A549 (cell line): Measurements from ENCODE around the gene STIP1. TPM values are rescaled to one million over a fixed set of nuclear protein-coding genes. Genes with fewer than 3 reads are reported as not detected.
A peak's percentile ranks its signal among the peaks of the same experiment; 100 is the strongest.

Experiments
- ATAC-seq, 2 experiments: fragments of 200-7000 bp in 1 of 2; fragments of >200 bp in 1 of 2; cut with Nextera tagmentation in 1 of 2; cut with Tn5 transposase in 1 of 2; 3 replicates each; pipeline versions ENCODE4 v1.8.0 to v1.9.1; 2018 to 2020; ENCODE audit warnings: mild to moderate bottlenecking in 1 of 2, moderate library complexity in 1 of 2
- CTCF ChIA-PET: fragments of 300-600 bp; sonication (Branson Sonifier 250); formaldehyde crosslinking; extraction: SDS; loops from one replicate; lab custom pipeline; 2021; ENCODE audit warnings: antibody characterized with exemption, inconsistent platforms; lab: Yijun Ruan, JAX
- POLR2A ChIA-PET: fragments of 350-600 bp; formaldehyde crosslinking; extraction: SDS; loops from one replicate; lab custom pipeline; 2021; ENCODE audit warnings: antibody characterized with exemption, inconsistent platforms; lab: Yijun Ruan, JAX
- DNase-seq, 2 experiments: peaks; one replicate each; pipeline versions ENCODE4 v3.0.0 to v3.0.0-alpha.2; 2011 to 2016; ENCODE audit warnings: low read depth in 1 of 2, low spot score in 1 of 2
- FAIRE-seq: peaks from 2 replicates; lab custom pipeline; 2011; peaks lifted over from hg19 to GRCh38; lab: Jason Lieb, UNC
- H3K27ac ChIP-seq, 2 experiments: fragments of >200 bp; sonication (Bioruptor Twin); formaldehyde crosslinking; 3 replicates each; pipeline ENCODE4 v1.5.1; 2016 to 2017
- H3K4me1 ChIP-seq: fragments of >200 bp; sonication (Bioruptor Twin); formaldehyde crosslinking; 3 replicates; pipeline ENCODE4 v1.6.1; 2016
- H3K4me2 ChIP-seq: fragments of >200 bp; sonication (Bioruptor Twin); formaldehyde crosslinking; 3 replicates; pipeline ENCODE4 v1.6.1; 2016
- H3K4me3 ChIP-seq: fragments of >200 bp; sonication (Bioruptor Twin); formaldehyde crosslinking; 3 replicates; pipeline ENCODE4 v1.5.1; 2016
- H3K9me3 ChIP-seq: fragments of >200 bp; sonication (Bioruptor Twin); formaldehyde crosslinking; 3 replicates; pipeline ENCODE4 v1.6.1; 2016
- EHMT2 ChIP-seq: fragments of 200-600 bp; sonication (generic); IDR thresholded peaks from 2 replicates; pipeline ENCODE4 v1.6.1; 2016; ENCODE audit warnings: antibody characterized with exemption, low read depth, mild to moderate bottlenecking, moderate library complexity
- FOSB ChIP-seq: fragments of 250-450 bp; sonication (Bioruptor Pico); IDR thresholded peaks from 2 replicates; pipeline ENCODE4 v1.5.0; 2020; ENCODE audit warnings: mild to moderate bottlenecking, moderate library complexity
- FOSL2 ChIP-seq, 2 experiments: fragments of 450-650 bp in 1 of 2; fragments of >200 bp in 1 of 2; sonication (Bioruptor Twin) in 1 of 2; formaldehyde crosslinking; IDR thresholded peaks; 2 replicates each; pipeline versions ENCODE4 v1.5.0 to v1.6.1; 2016 to 2020; ENCODE audit warnings: mild to moderate bottlenecking in 1 of 2, moderate library complexity in 1 of 2
- FOXS1 ChIP-seq: fragments of 250-450 bp; sonication (Bioruptor Pico); IDR thresholded peaks from 2 replicates; pipeline ENCODE4 v1.5.0; 2020; ENCODE audit warnings: mild to moderate bottlenecking, moderate library complexity
- HOXB5 ChIP-seq: fragments of 250-450 bp; sonication (Bioruptor Pico); IDR thresholded peaks from 2 replicates; pipeline ENCODE4 v1.5.0; 2020; ENCODE audit warnings: mild to moderate bottlenecking, moderate library complexity
- JUN ChIP-seq, 2 experiments: fragments of >200 bp; sonication (Bioruptor Twin); formaldehyde crosslinking; IDR thresholded peaks; 2 replicates in 1 of 2; 3 replicates in 1 of 2; pipeline ENCODE4 v1.6.1; 2016 to 2017
- JUNB ChIP-seq: fragments of >200 bp; sonication (Bioruptor Twin); formaldehyde crosslinking; IDR thresholded peaks from 2 replicates; pipeline ENCODE4 v1.6.1; 2016
- KDM1A ChIP-seq: fragments of 200-600 bp; sonication (generic); IDR thresholded peaks from 2 replicates; pipeline ENCODE4 v1.6.1; 2016; ENCODE audit warnings: low read depth, mild to moderate bottlenecking
- POLR2A ChIP-seq: IDR thresholded peaks from 2 replicates; pipeline ENCODE4 v1.6.1; 2012; ENCODE audit warnings: mild to moderate bottlenecking, low read length
- RAD21 ChIP-seq, 2 experiments: fragments of >200 bp in 1 of 2; sonication (Bioruptor Twin) in 1 of 2; formaldehyde crosslinking in 1 of 2; IDR thresholded peaks in 1 of 2; conservative IDR thresholded peaks in 1 of 2; 2 replicates in 1 of 2; 3 replicates in 1 of 2; pipeline ENCODE4 v1.6.1; 2012 to 2018; ENCODE audit warnings: inconsistent platforms in 1 of 2
- RARB ChIP-seq: fragments of 250-450 bp; sonication (Bioruptor Pico); IDR thresholded peaks from 2 replicates; pipeline ENCODE4 v1.8.0; 2021; ENCODE audit warnings: mild to moderate bottlenecking, moderate library complexity
- RFX5 ChIP-seq: fragments of 450-650 bp; IDR thresholded peaks from 2 replicates; pipeline ENCODE4 v1.7.1; 2014; ENCODE audit warnings: antibody characterized with exemption, mild to moderate bottlenecking, moderate library complexity
- SMC3 ChIP-seq: fragments of >200 bp; sonication (Bioruptor Twin); formaldehyde crosslinking; IDR thresholded peaks from 3 replicates; pipeline ENCODE4 v1.6.1; 2018; ENCODE audit warnings: inconsistent platforms
- TFCP2L1 ChIP-seq: fragments of 250-450 bp; sonication (Bioruptor Pico); IDR thresholded peaks from 2 replicates; pipeline ENCODE4 v1.5.0; 2021; ENCODE audit warnings: mild to moderate bottlenecking
- ZSCAN20 ChIP-seq: fragments of 250-450 bp; sonication (Bioruptor Pico); IDR thresholded peaks from 2 replicates; pipeline ENCODE4 v1.8.0; 2022; ENCODE audit warnings: mild to moderate bottlenecking, moderate library complexity
- WGBS: methylation state at CpG from one replicate; pipeline ENCODE4 v1.1.6; 2017; ENCODE audit errors: missing lambda C conversion rate; 5-methylcytosine and 5-hydroxymethylcytosine counted together
- polyA plus RNA-seq, 4 experiments: library from polyadenylated mRNA; depleted of rRNA in 3 of 4; stranded (reverse); fragments of >200 nt; fragmentation: RNase III in 1 of 4; extraction: RNeasy Plus Mini Kit Qiagen cat#74134 plus additional on column Dnase treatment in 1 of 4; gene quantifications; 2 replicates in 3 of 4; 3 replicates in 1 of 4; pipeline ENCODE4 v1.2.3, GENCODE V29; 2011 to 2017
- TF ChIP-seq, protein P1 (sequence below): fragments of 250-450 bp; sonication (Bioruptor Pico); IDR thresholded peaks from 2 replicates; pipeline ENCODE4 v1.5.0; 2021; ENCODE audit warnings: mild to moderate bottlenecking, moderate library complexity, borderline replicate concordance
- TF ChIP-seq, protein P2 (sequence below): IDR thresholded peaks from 2 replicates; pipeline ENCODE4 v1.6.1; 2012; ENCODE audit warnings: low read depth, borderline replicate concordance
- TF ChIP-seq, protein P3 (sequence below): fragments of 450-650 bp; IDR thresholded peaks from 2 replicates; pipeline ENCODE4 v1.6.1; 2014; ENCODE audit warnings: antibody characterized with exemption
- TF ChIP-seq, protein P4 (sequence below): fragments of 150-350 bp; IDR thresholded peaks from 2 replicates; pipeline ENCODE4 v1.6.1; 2014; ENCODE audit warnings: low read depth, mild to moderate bottlenecking, low read length
- TF ChIP-seq, protein P5 (sequence below): IDR thresholded peaks from 2 replicates; pipeline ENCODE4 v1.6.1; 2012
- TF ChIP-seq, protein P6 (sequence below): fragments of 200-600 bp; sonication (generic); IDR thresholded peaks from 2 replicates; pipeline ENCODE4 v1.6.1; 2016; ENCODE audit warnings: antibody characterized with exemption, mild to moderate bottlenecking, moderate library complexity

STIP1 gene
- polyA plus RNA-seq, 2 of the 4 experiments (the other 2 are of a cell fraction) = 288 to 297 TPM

DNA sequence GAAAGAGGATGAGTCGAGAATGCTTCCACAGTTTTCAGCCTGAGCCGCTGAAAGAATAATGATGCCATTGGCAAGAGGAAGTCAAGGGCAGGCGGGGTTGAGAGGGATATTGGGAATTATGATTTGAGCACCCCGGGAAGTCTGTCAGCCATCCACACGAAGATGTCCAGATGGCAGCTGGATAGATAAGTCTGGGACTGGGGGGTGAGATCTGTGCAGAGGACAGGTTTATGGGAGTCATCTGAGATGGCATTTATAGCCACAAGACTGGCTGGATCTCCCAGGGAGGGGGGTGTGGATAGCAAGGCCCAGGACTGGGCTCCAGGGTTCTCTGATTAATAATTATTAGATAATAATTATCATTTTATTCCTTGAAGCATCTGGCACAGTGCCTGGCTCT lies 5.1 kb upstream of the STIP1 start (continued):
- TF ChIP-seq, protein P1, sequence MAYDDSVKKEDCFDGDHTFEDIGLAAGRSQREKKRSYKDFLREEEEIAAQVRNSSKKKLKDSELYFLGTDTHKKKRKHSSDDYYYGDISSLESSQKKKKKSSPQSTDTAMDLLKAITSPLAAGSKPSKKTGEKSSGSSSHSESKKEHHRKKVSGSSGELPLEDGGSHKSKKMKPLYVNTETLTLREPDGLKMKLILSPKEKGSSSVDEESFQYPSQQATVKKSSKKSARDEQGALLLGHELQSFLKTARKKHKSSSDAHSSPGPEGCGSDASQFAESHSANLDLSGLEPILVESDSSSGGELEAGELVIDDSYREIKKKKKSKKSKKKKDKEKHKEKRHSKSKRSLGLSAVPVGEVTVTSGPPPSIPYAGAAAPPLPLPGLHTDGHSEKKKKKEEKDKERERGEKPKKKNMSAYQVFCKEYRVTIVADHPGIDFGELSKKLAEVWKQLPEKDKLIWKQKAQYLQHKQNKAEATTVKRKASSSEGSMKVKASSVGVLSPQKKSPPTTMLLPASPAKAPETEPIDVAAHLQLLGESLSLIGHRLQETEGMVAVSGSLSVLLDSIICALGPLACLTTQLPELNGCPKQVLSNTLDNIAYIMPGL (CRISPR knock-in tag) = no peak
- no peak for TF ChIP-seq HOXB5 (CRISPR knock-in tag)
- no peak for TF ChIP-seq FOXS1 (CRISPR knock-in tag)

DNA sequence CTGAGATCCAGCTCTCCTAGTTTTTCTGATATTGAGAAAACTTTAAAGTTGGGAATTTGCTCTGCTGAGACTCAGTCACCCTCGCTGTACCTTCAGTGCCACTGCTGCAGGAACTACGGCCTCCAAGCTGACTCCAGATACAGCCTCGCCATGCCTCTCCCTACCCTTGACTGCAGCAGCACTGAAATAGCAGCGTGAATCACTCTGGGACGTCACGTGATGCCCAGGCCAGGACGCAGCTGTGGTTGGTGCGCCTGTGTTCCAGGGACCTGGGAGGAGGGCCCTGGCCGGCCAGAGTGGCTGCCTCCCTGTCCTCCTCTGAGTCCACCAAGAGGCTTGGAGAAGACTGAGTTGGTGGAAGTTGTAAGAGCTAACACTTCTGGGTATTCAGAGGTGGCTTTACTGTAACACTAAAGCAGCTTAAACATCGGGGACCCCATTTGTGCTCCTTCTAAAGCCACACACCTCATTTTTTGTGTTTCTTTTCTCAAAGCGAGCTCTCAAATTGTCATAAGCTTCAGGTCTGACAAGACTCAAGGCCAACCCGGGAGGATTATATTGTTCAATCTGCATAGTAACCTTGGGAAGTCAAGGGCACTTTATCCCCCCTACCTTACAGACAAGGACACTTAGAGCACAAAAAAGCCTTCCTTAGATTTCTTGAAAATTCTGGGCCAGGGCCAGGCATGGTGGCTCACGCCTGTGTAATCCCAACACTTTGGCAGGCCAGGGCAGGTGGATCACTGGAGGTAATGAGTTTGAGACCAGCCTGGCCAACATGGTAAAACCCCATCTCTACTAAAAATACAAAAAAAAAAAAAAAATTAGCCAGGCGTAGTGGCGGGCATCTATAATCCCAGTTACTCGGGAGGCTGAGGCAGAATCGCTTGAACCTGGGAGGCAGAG lies 4.2 kb upstream of the STIP1 start:
- peaks cover 29% of the 10 kb centered on the region for H3K4me1 ChIP-seq
- 58% methylated on average over 12 of the region's 17 CpGs for WGBS
- FAIRE-seq (peak; percentile 61), ATAC-seq (peak; percentile 60 to 68), DNase-seq (peak; percentile 87 to 89)
- CTCF ChIA-PET = interaction anchor here (0.7 to 2.5 kb wide), 9 partner anchors 8 to 174 kb away, joined by 3 to 10 read pairs (median 3); partner anchors contain the start of gene MACROD1
- peak overlapping the region; percentile 74 to 82 for H3K27ac ChIP-seq
- TF ChIP-seq JUN (IDR thresholded peaks at IDR 0.05) (peak in 1 of 2 experiments; percentile 47; a peak in 1 of 5 replicates), ZSCAN20 (CRISPR knock-in tag) (0 out of 2 replicates have a peak, but pooled peaks have one; percentile 21), FOSL2 (IDR thresholded peaks at IDR 0.05) (peak; percentile 22; the same call in 1 of the 2 replicates), FOSL2 (CRISPR knock-in tag; IDR thresholded peaks at IDR 0.05) (peak; percentile 84), TFCP2L1 (CRISPR knock-in tag) (no peak), POLR2A (peak; percentile 91), FOXS1 (CRISPR knock-in tag) (no peak)
- TF ChIP-seq, protein P2, sequence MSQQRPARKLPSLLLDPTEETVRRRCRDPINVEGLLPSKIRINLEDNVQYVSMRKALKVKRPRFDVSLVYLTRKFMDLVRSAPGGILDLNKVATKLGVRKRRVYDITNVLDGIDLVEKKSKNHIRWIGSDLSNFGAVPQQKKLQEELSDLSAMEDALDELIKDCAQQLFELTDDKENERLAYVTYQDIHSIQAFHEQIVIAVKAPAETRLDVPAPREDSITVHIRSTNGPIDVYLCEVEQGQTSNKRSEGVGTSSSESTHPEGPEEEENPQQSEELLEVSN = no peak
- TF ChIP-seq, protein P3, sequence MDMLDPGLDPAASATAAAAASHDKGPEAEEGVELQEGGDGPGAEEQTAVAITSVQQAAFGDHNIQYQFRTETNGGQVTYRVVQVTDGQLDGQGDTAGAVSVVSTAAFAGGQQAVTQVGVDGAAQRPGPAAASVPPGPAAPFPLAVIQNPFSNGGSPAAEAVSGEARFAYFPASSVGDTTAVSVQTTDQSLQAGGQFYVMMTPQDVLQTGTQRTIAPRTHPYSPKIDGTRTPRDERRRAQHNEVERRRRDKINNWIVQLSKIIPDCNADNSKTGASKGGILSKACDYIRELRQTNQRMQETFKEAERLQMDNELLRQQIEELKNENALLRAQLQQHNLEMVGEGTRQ = peak; percentile 97
- TF ChIP-seq, protein P4, sequence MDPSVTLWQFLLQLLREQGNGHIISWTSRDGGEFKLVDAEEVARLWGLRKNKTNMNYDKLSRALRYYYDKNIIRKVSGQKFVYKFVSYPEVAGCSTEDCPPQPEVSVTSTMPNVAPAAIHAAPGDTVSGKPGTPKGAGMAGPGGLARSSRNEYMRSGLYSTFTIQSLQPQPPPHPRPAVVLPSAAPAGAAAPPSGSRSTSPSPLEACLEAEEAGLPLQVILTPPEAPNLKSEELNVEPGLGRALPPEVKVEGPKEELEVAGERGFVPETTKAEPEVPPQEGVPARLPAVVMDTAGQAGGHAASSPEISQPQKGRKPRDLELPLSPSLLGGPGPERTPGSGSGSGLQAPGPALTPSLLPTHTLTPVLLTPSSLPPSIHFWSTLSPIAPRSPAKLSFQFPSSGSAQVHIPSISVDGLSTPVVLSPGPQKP = no peak
- TF ChIP-seq, protein P5, sequence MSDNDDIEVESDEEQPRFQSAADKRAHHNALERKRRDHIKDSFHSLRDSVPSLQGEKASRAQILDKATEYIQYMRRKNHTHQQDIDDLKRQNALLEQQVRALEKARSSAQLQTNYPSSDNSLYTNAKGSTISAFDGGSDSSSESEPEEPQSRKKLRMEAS = peak; percentile 91
- TF ChIP-seq, all 56 proteins: peak for 6
- no peaks in the 10 kb centered on the region for H3K9me3 ChIP-seq
- peak overlapping the region; percentile 75 for H3K4me2 ChIP-seq
- H3K4me3 ChIP-seq = no peak overlapping the region
- POLR2A ChIA-PET = interaction anchor here (0.5 to 1.9 kb wide), 6 partner anchors 15 to 90 kb away, joined by 3 to 5 read pairs (median 3); partner anchors contain the start of genes MACROD1, NUDT22 and TRPT1

DNA sequence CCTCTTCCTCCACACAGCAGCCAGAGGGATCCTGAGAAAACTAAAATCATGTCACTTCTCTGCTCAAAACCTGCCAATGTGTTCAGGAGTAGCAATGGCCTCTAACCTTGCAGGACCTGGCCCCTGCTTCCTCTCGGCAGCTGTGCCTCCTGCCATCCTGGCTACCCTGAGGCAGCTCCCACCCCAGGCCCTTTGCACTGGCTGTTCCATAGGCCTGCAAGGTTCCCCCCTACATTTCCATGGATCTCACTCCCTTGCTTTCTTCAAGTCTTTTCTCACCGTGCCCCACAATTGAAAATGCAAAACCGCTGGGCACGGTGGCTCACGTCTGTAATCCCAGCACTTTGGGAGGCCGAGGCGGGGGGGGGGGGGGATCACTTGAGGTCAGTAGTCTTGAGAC lies 2.1 kb upstream of the STIP1 start:
- ChIA-PET CTCF (interaction anchor here (1.2 to 2.8 kb wide), 6 partner anchors 9 to 40 kb away, joined by 3 to 16 read pairs (median 7); partner anchors contain the start of gene MACROD1), POLR2A (interaction anchor here (0.6 to 1.0 kb wide), 2 partner anchors 35 to 49 kb away, joined by 6 to 7 read pairs; no protein-coding TSS in a partner anchor)
- no peak for DNase-seq
- Histone ChIP-seq H3K4me3 (no peak overlapping the region), H3K27ac (peak overlapping the region in 1 of 2 experiments; percentile 96; a peak in 3 of 6 replicates), H3K4me2 (peak overlapping the region; percentile 81), H3K9me3 (no peaks in the 10 kb centered on the region), H3K4me1 (peaks cover 29% of the 10 kb centered on the region)
- 88% methylated on average over 7 of the region's 7 CpGs for WGBS
- no peak for FAIRE-seq
- no peak for ATAC-seq
- TF ChIP-seq RARB (no peak), RFX5 (no peak), ZSCAN20 (CRISPR knock-in tag) (no peak), RAD21 (conservative IDR thresholded peaks at IDR 0.05 in 1 of 2, IDR thresholded peaks at IDR 0.05 in 1 of 2) (no peak), KDM1A (no peak), FOSB (CRISPR knock-in tag) (no peak), JUNB (no peak), SMC3 (no peak), EHMT2 (no peak), FOSL2 (IDR thresholded peaks at IDR 0.05) (no peak), FOSL2 (CRISPR knock-in tag; IDR thresholded peaks at IDR 0.05) (no peak)
- TF ChIP-seq, protein P6, sequence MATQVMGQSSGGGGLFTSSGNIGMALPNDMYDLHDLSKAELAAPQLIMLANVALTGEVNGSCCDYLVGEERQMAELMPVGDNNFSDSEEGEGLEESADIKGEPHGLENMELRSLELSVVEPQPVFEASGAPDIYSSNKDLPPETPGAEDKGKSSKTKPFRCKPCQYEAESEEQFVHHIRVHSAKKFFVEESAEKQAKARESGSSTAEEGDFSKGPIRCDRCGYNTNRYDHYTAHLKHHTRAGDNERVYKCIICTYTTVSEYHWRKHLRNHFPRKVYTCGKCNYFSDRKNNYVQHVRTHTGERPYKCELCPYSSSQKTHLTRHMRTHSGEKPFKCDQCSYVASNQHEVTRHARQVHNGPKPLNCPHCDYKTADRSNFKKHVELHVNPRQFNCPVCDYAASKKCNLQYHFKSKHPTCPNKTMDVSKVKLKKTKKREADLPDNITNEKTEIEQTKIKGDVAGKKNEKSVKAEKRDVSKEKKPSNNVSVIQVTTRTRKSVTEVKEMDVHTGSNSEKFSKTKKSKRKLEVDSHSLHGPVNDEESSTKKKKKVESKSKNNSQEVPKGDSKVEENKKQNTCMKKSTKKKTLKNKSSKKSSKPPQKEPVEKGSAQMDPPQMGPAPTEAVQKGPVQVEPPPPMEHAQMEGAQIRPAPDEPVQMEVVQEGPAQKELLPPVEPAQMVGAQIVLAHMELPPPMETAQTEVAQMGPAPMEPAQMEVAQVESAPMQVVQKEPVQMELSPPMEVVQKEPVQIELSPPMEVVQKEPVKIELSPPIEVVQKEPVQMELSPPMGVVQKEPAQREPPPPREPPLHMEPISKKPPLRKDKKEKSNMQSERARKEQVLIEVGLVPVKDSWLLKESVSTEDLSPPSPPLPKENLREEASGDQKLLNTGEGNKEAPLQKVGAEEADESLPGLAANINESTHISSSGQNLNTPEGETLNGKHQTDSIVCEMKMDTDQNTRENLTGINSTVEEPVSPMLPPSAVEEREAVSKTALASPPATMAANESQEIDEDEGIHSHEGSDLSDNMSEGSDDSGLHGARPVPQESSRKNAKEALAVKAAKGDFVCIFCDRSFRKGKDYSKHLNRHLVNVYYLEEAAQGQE = no peak
